Activated CD4-positive, alpha-beta T cell treated with anti-CD3 and anti-CD28 coated beads for 36 hours (primary cell): ENCODE data around the gene KCNK6. TPM values are rescaled to one million over a fixed set of nuclear protein-coding genes. Genes with fewer than 3 reads are reported as not detected.

Experiments
- ATAC-seq: fragments of 200-7000 bp; cut with Tn5 transposase; one replicate; pipeline ENCODE4 v1.10.0; 2021; ENCODE audit warnings: mild to moderate bottlenecking, moderate library complexity
- CTCF ChIA-PET: fragments of 350-600 bp; sonication (Branson Sonifier 250); formaldehyde crosslinking; loops from one replicate; lab custom pipeline; 2021; ENCODE audit warnings: antibody characterized with exemption; lab: Charles Lee
- POLR2A ChIA-PET: fragments of 350-600 bp; sonication (Branson Sonifier 250); formaldehyde crosslinking; loops from one replicate; lab custom pipeline; 2021; ENCODE audit warnings: antibody characterized with exemption, inconsistent platforms; lab: Charles Lee
- DNase-seq: peaks from one replicate; pipeline ENCODE4 v3.0.0-alpha.2; 2020
- H3K27ac Mint-ChIP-seq: one replicate; pipeline ENCODE4 v1.8.0; 2021; ENCODE audit warnings: mixed read lengths
- H3K27me3 Mint-ChIP-seq: one replicate; pipeline ENCODE4 v1.8.0; 2021; ENCODE audit warnings: mixed read lengths
- H3K36me3 Mint-ChIP-seq: one replicate; pipeline ENCODE4 v1.8.0; 2021; ENCODE audit warnings: low read depth, mixed read lengths
- H3K4me1 Mint-ChIP-seq: one replicate; pipeline ENCODE4 v1.8.0; 2021; ENCODE audit warnings: mixed read lengths
- H3K4me3 Mint-ChIP-seq: one replicate; pipeline ENCODE4 v1.8.0; 2021; ENCODE audit warnings: mild to moderate bottlenecking, moderate library complexity, mixed read lengths
- H3K9me3 Mint-ChIP-seq: one replicate; pipeline ENCODE4 v1.8.0; 2021; ENCODE audit warnings: low read depth, mixed read lengths
- intact Hi-C, 2 experiments: fragments of 100-400 bp; cut with DNase I in 1 of 2; cut with micrococcal nuclease in 1 of 2; formaldehyde crosslinking; loops; one replicate each; pipeline versions ENCODE4 v1.14.2 to v1.15.1; 2022 to 2024; cut with DNase I, micrococcal nuclease
- total RNA-seq, 2 experiments: library from RNA; stranded (reverse); gene quantifications; one replicate each; pipeline ENCODE4 v1.2.3, GENCODE V29; 2021

The KCNK6 gene
- total RNA-seq = 10 to 100 TPM in 1 of 2 experiments, 1 to 10 TPM in 1; 9.6 to 10.2 TPM

DNA sequence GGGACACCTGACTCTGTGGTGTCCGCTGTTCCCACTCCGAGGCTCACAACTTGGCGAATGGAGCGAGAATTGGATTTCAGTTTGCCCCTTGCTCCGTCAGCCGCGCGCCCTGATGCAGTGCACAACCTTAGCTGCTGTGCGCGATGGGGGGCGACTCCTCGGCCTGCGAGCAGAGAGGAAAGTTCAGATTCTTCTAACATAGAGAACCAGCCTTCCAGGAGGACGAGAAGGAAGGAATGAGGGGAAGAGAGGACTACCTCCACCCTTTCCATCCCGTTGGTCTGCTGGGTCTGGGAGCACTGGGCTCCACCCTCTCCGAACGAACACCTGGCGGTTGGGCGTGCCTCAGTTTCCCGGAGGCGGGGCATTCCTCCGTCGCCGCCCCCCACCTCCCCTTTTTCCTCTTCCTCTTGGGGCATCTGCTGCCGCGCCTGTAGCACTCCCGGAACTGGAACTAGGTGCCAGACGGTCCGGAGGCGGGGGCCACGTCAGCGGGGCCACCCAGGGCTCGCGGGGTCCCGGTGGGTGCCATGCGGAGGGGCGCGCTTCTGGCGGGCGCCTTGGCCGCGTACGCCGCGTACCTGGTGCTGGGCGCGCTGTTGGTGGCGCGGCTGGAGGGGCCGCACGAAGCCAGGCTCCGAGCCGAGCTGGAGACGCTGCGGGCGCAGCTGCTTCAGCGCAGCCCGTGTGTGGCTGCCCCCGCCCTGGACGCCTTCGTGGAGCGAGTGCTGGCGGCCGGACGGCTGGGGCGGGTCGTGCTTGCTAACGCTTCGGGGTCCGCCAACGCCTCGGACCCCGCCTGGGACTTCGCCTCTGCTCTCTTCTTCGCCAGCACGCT lies at the start of gene KCNK6:
Gene KCNK6 (plus strand): TSS at position 425 of the 838 bp plus-strand sequence. CDS start 106 bp downstream, at position 531.
- DNase-seq (peak; percentile 64), ATAC-seq (peak; percentile 3)
- Mint-ChIP-seq H3K27ac (peak within 1 kb of the TSS; percentile 72), H3K9me3 (no peaks in the 10 kb centered on the region), H3K4me3 (peak within 1 kb of the TSS; percentile 75), H3K36me3 (peaks cover 2% of the 10 kb centered on the region), H3K27me3 (no peaks in the 10 kb centered on the region), H3K4me1 (peaks cover 45% of the 10 kb centered on the region)
- CTCF ChIA-PET = interaction anchor here (0.6 to 4.0 kb wide), 9 partner anchors 15 to 423 kb away, joined by 3 to 21 read pairs (median 4); no protein-coding TSS in a partner anchor
- POLR2A ChIA-PET = no interaction called here
- intact Hi-C loops = loop anchor here (1.0 to 5.0 kb wide), 7 partner anchors 55 to 1472 kb away; partner anchors contain the start of genes SPINT2 (in 2 of the 2), ZFP30 (in 1 of the 2), ZNF569 (in 1 of the 2) and ZNF570 (in 1 of the 2)

DNA sequence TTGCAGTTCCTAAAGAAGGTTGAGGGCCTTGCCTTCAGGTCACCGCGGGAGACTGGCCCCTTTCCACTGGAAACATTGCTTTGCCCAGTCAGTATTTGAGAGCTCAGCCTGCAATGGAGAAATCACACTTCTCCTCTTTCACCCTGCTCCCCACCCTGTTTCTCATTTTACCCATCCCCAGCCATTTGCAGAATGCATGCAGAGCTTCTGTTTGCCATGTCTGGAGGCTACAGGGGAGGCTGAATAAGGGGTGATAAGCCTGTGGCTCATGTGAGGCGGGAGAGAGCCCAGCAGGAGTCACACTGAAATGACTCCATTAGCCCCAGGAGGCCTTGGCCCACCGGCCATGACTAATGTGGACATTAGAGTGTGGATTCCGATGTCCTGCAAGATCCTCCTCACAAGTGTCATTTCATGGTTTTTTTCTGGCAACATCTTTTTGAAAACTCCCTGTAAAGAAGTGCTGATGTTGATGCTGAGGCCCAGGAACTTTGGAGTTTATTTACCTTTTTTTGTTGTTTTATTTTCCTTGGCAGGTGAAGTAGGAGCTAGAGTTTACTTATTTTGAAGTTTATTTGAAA lies 49.0 kb upstream of the KCNK6 start:
- intact Hi-C loops = no loop called here
- H3K27me3 Mint-ChIP-seq = no peaks in the 10 kb centered on the region
- no peaks in the 10 kb centered on the region for H3K36me3 Mint-ChIP-seq
- CTCF ChIA-PET = interaction anchor here (0.7 to 1.2 kb wide), 2 partner anchors 65 to 364 kb away, joined by 3 read pairs; partner anchors contain the start of genes CATSPERG and WDR87
- no peaks in the 10 kb centered on the region for H3K9me3 Mint-ChIP-seq
- ATAC-seq = no peak
- POLR2A ChIA-PET = interaction anchor here (0.9 kb wide), 1 partner anchor 10 kb away, joined by 5 read pairs; no protein-coding TSS in a partner anchor
- DNase-seq = no peak
- peak overlapping the region; percentile 4 for H3K27ac Mint-ChIP-seq
- H3K4me3 Mint-ChIP-seq = no peak overlapping the region
- peaks cover 24% of the 10 kb centered on the region for H3K4me1 Mint-ChIP-seq

DNA sequence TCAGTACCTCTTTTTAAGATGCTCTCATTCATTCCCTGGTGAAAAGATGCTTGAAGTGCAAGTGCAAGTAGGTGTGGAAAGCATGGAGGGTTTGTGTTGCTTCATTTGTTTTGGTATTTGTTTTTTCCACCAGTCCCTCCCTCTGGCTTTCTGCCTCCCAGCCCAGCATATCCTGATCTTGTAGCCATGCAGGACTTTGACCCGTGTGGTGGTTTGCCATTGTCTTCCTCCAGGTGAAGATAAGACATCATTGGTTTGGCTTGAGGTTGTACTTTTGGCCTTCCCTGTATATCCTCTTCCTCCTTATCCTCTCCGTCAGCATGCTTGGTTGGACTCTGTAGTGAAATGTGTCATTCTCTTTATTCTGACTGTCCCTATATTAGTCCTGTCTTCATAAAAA lies 46.1 kb upstream of the KCNK6 start:
- Mint-ChIP-seq H3K4me1 (peaks cover 10% of the 10 kb centered on the region), H3K4me3 (no peak overlapping the region), H3K36me3 (no peaks in the 10 kb centered on the region), H3K27me3 (no peaks in the 10 kb centered on the region), H3K9me3 (no peaks in the 10 kb centered on the region), H3K27ac (no peak overlapping the region)
- DNase-seq = no peak
- POLR2A ChIA-PET = no interaction called here
- CTCF ChIA-PET = interaction anchor here (0.5 kb wide), 1 partner anchor 59 kb away, joined by 3 read pairs; no protein-coding TSS in a partner anchor
- intact Hi-C loops = no loop called here
- ATAC-seq = no peak

DNA sequence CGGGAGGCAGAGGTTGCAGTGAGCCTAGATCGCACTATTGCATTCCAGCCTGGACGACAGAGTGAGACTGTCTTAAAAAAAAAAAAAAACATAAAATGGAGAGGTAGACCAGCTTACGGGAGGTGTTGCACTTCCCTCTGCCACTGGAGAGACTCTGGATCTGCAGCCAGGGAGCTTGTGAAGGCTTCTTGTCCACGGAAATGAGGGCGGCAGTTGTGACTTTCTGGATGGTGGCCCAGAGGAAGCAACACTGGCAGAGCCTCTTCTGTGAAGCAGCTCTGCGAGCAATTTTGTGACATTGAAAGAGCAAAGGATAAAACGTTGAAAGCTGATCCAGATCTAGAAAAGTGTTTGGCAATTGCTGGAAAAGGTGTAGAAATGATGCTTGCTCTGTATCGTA lies 44.9 kb upstream of the KCNK6 start:
- POLR2A ChIA-PET = interaction anchor here (0.6 kb wide), 1 partner anchor 249 kb away, joined by 4 read pairs; no protein-coding TSS in a partner anchor
- no peak for DNase-seq
- H3K27me3 Mint-ChIP-seq = no peaks in the 10 kb centered on the region
- H3K4me3 Mint-ChIP-seq = no peak overlapping the region
- H3K4me1 Mint-ChIP-seq = peaks cover 10% of the 10 kb centered on the region
- no peak for ATAC-seq
- CTCF ChIA-PET = interaction anchor here (1.2 kb wide), 1 partner anchor 17 kb away, joined by 3 read pairs; no protein-coding TSS in a partner anchor
- no peaks in the 10 kb centered on the region for H3K36me3 Mint-ChIP-seq
- H3K27ac Mint-ChIP-seq = no peak overlapping the region
- H3K9me3 Mint-ChIP-seq = no peaks in the 10 kb centered on the region
- intact Hi-C loops = no loop called here

GRCh38 chr19:38276942-38277517 lies 42.6 kb upstream of the KCNK6 start:
- Mint-ChIP-seq H3K9me3 (no peaks in the 10 kb centered on the region), H3K4me3 (no peak overlapping the region), H3K36me3 (no peaks in the 10 kb centered on the region), H3K27ac (no peak overlapping the region), H3K4me1 (peaks cover 5% of the 10 kb centered on the region), H3K27me3 (no peaks in the 10 kb centered on the region)
- intact Hi-C loops = no loop called here
- no peak for ATAC-seq
- ChIA-PET POLR2A (no interaction called here), CTCF (interaction anchor here (0.8 to 2.1 kb wide), 2 partner anchors 11 to 18 kb away, joined by 5 to 10 read pairs; no protein-coding TSS in a partner anchor)
- DNase-seq = no peak

GRCh38 chr19:38277549-38277948 lies 42.1 kb upstream of the KCNK6 start:
- Mint-ChIP-seq H3K9me3 (no peaks in the 10 kb centered on the region), H3K27ac (no peak overlapping the region), H3K4me3 (no peak overlapping the region)

DNA sequence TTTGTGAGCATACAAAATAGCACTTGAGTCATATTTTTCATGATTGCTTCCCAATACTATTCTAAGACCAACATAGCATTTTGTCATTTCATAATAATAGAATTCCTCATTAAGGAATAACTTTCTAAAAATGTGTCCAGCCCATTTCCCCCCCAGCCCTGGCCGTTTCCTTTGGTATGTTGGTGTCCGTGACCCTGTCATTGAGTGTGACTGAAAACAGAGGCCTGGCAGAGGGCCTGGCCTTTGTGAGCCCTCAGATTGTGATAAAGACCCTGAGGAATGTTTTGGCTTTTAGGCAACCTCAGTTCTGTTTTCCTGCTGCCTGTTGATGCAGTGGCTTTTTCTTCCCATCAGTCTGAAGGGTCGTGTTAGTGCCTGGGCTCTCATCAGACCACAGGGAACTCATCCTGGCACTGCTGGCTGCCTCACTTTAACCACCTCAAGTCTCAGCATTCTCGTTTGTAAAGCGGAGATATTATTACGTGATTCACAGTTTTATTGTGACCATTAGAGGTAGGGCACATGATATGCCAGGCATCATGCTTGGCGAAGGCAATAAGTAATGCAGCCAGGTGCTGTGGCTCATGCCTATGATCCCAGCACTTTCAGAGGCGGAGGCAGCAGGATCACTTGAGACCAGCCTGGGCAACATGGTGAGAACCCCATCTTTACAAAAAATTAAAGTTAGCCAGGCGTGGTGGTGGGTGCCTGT lies 41.5 kb upstream of the KCNK6 start:
- ATAC-seq = no peak
- POLR2A ChIA-PET = no interaction called here
- intact Hi-C loops = no loop called here
- H3K4me1 Mint-ChIP-seq = peaks cover 13% of the 10 kb centered on the region
- CTCF ChIA-PET = interaction anchor here (0.6 to 2.1 kb wide), 2 partner anchors 12 to 53 kb away, joined by 3 to 10 read pairs; no protein-coding TSS in a partner anchor
- no peaks in the 10 kb centered on the region for H3K27me3 Mint-ChIP-seq
- H3K9me3 Mint-ChIP-seq = no peaks in the 10 kb centered on the region
- H3K36me3 Mint-ChIP-seq = no peaks in the 10 kb centered on the region
- H3K27ac Mint-ChIP-seq = no peak overlapping the region
- DNase-seq = no peak
- H3K4me3 Mint-ChIP-seq = no peak overlapping the region

More at GRCh38 chr19:38277549-38277948, 42.1 kb upstream of the KCNK6 start:
- Mint-ChIP-seq H3K4me1 (peaks cover 11% of the 10 kb centered on the region), H3K27me3 (no peaks in the 10 kb centered on the region), H3K36me3 (no peaks in the 10 kb centered on the region)
- POLR2A ChIA-PET = no interaction called here
- CTCF ChIA-PET = interaction anchor here (0.6 to 2.1 kb wide), 3 partner anchors 12 to 52 kb away, joined by 3 to 10 read pairs (median 5); no protein-coding TSS in a partner anchor
- ATAC-seq (no peak), DNase-seq (no peak)
- intact Hi-C loops = no loop called here

DNA sequence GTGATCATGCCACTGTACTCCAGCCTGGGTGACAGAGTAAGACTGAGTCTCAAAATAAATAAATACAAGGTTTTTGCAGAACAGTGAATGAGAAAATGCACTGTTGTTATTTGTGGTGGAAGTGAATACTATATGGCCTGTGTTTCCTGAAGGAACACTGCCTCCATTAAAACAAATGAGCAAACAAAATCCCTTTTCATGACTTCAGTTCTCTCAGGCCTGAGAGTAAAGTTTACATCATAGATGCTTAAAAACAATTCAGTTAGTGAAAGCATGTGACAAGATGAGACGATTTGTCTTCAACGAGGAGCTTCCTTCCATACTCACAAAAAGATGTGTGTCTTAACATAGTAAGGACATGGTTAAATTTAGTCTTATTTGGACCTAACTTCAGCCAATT lies 40.9 kb upstream of the KCNK6 start:
- Mint-ChIP-seq H3K4me3 (no peak overlapping the region), H3K27ac (no peak overlapping the region), H3K9me3 (no peaks in the 10 kb centered on the region), H3K4me1 (peaks cover 13% of the 10 kb centered on the region), H3K27me3 (no peaks in the 10 kb centered on the region), H3K36me3 (no peaks in the 10 kb centered on the region)
- ChIA-PET CTCF (no interaction called here), POLR2A (no interaction called here)
- DNase-seq = no peak
- no peak for ATAC-seq
- intact Hi-C loops = no loop called here

DNA sequence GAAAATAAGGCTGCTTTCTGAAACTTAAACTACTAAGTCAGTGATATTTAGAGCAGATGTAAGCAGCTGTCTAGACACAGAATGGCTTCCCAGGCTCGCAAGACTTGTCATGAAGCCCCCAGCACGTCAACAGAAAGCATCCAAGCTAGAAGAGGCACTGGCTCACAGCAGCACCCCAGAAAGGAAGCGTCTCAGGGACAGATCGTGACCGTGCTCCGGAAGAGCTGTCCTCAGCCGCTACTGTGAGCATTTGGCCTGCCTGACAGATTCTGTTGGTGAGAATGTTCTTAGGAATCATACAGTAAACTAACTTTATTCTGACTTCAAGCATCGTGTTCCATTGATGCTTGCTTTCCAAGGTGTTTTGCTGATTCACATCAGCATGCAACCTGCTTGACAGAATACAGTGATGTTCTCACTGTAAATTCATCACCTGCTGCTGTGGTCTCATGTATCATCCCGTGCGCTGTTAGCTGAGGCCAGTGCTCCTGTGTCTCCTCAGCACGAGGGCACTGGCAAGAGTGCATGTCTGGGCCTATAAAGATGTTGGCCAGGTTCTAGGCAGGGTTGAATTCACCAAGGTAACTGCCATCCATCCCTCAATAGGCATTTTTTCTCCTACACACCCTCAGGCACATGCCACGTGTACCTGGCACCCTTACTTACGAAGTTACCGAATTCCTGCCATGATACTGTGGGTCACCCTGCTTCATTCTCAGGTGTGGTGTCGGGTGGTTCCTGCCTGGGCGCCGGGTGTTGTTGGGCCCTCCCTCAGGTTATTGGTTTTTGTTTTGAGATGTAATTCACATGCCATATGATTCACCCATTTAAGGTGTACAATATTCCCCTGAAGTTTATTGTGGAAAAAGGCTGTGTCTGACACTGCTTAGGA lies 39.4 kb upstream of the KCNK6 start:
- ATAC-seq (no peak), DNase-seq (no peak)
- Mint-ChIP-seq H3K27me3 (no peaks in the 10 kb centered on the region), H3K4me1 (peaks cover 13% of the 10 kb centered on the region), H3K36me3 (peaks cover 2% of the 10 kb centered on the region), H3K4me3 (no peak overlapping the region), H3K9me3 (no peaks in the 10 kb centered on the region), H3K27ac (peak overlapping the region; percentile 38)
- intact Hi-C loops = no loop called here
- ChIA-PET POLR2A (interaction anchor here (0.7 to 1.4 kb wide), 2 partner anchors 10 to 16 kb away, joined by 4 to 5 read pairs; no protein-coding TSS in a partner anchor), CTCF (no interaction called here)
